Central memory CD4-positive, alpha-beta T cell (primary cell): ENCODE measurements around the gene CCDC175.
A peak's percentile ranks its signal among the peaks of the same experiment; 100 is the strongest.

ENCODE experiments used
- DNase-seq: peaks from one replicate; pipeline ENCODE4 v3.0.0; 2022

The CCDC175 gene

DNA sequence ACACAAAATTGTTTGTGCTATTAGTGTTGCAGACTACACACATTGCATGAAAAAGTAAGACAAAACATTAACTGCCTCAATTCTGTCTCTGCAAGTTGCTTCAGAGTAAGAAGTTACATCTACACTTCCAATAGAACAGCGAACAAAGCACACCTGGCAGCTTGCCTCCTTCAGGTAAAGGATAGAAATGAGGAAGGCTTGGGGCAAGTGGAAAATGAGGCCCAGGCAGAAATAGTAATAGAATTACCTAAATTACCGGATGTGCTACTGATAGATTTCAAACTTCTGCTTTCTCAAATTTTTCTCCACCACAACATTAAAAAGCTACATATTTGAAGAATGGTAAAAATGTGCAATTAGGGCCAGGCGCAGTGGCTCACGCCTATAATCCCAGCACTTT lies 37.7 kb downstream of the CCDC175 start:
- DNase-seq: no peak

DNA sequence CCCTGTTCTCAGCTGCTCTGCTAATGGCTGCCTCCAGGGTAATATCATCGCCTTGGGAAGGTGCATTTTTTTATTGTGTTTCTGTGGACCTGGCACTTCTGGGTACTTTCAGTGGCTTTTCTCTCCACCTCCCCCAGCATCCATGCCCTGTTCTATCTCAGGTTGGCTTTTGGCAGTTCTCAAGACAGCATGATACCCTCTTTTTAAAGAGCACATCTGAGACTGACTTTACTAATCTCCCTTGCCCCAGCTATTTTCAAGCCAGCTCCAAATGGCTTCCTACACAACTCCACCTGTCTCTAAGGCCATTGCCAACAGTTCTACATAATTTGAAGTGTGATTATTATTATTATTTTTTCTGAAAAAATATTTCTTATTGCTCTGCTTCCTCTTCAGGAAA lies 39.1 kb downstream of the CCDC175 start:
- no peak for DNase-seq

DNA sequence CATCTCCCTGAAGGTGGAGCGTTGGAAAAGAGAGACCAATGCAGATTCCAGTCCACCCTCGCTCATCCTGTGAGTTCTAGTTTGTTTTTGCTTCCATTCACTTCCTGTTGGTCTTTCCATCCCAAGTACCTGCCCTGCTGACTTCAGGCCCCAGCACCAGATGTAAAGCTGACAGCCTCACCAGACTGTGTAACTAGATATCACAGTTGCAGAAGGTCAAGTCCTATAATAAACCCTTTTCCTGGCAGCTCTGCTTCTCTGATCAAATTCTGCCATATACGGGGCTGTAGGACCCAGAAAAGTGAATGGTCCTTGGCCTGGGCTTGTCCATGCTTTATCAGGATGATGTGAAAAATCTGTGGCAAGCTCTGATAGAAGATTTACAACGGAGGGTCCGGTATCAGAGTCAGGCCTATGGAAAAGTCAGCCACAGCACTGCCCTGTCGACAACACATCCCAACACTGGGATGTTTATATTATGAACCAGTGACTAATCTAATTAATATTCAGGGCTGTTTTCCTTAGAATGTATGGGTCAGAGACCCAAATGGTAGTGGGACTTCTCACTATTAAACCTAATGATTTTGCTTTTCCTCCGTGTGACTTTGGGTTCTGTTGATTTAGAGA lies 42.1 kb downstream of the CCDC175 start:
- DNase-seq: no peak

DNA sequence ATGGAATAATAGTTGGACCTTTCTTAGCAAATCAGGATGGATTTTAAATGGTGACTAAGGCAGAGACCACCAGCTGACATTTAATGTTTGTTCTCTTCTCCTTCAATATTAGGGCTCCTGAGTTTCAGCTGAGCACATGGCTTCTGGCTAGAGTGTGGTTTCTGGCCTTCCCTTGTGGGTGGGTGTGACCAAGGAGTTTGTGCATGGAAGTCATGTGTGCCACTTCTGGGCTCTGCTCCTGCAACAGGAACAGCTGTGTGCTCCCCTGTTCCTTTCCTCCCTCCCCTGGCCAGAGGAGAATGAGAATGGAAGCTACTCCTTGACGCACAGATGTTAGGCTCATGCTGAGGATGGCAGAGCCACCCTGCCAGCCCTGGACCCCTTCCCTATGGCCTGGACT lies 44.2 kb downstream of the CCDC175 start:
- no peak for DNase-seq

DNA sequence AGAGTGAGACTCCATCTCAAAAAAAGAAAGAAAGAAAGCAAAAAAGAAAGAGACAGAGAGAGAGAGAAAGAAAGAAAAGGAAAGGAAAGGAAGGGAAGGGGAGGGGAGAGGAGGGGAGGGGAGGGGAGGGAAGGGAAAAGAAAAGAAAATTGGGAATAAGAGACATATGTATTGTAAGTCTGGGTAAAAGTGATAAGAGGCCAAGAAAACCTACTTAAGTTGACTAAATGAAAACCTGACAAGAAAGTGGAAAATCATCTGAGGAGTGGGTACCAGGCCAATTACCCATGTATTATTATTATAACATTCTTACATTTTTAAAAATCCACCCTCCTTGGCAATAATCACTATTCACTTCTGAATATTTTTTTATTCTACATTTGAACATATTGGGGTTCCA lies 46.3 kb downstream of the CCDC175 start:
- no peak for DNase-seq

DNA sequence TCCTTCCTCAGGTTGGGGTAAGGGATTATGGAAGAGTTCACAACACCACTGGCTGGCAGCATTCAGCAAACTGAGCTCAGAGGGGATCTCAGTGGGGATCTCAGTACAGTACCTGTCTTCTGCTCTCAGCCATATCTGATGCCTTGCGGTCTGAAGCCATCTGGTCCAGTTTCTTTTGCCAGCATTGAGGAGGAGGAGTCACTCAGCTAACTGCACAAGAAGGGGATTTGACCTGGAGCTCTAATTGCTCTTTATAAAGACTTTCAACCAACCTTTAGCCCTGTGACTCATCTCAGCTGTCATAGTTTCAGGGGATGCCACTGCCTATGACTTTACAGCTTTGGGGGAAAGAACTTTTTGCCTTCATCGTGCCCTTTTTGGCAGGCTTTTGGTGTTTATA lies 47.4 kb downstream of the CCDC175 start:
- no peak for DNase-seq

DNA sequence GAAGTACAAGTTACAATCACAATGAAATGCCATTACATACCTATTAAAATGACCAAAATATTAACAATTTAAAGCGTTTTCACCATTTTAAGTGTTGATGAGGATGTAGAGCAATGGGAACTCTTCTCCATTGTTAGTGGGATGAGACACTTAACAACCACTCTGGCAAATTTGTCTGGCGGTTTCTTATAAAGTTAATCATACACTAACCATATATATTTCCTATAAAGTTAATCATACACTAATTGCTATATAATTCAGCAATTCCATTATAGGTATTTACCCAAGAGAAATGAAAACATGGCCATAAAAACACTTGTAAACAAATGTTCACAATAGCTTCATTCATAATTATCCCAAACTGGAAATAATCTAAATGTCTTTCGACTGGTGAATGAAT lies 56.4 kb downstream of the CCDC175 start:
- no peak for DNase-seq

DNA sequence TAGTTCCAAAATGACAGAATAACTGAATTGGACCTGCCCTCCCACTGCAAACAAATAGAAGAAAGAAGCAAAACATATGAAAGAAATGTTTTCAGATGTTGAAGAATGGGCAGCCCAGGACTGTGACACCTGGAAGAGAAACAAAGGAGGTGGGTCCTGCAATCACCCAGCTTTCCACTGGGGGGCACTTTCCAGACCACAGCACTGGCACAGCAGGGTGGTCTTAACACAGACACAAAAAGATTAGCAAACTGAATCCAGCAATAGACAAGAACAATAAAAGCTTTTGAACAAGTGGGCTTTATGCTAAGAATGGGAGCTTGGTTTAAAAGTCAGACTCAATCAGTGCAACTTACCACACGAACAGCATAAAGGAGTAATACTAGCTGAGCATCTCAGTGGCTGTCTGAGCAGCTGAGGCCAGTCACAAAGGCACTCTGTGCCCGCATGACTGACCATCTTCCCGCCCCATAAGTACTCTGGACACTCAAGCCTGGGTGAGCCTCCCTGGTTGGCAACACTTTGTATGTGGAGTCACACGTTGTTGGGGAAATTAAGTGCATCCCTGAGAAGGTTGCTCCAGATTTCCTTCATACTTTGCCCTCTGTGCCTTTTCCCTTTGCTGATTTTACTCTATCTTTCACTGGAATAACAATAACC lies 64.6 kb downstream of the CCDC175 start:
- DNase-seq: no peak

DNA sequence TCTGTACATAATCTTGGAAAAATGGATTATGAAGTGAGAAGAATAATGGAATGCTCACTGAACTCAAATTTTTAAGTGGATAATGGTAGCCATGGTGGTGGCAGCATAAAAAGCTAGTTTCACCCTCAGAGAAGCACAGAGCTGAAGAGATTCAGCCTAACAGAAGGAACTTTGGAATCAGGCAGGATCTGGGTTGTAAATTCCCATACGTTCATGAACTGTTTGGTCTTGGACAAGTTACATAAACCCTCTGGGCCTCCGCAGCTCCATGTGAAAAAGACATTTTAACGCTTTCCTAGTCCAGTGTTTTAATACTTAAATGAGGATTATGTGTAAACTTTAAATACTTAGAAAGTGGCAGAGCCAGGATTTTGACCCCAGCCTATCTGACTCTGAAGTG lies 65.6 kb downstream of the CCDC175 start:
- no peak for DNase-seq

DNA sequence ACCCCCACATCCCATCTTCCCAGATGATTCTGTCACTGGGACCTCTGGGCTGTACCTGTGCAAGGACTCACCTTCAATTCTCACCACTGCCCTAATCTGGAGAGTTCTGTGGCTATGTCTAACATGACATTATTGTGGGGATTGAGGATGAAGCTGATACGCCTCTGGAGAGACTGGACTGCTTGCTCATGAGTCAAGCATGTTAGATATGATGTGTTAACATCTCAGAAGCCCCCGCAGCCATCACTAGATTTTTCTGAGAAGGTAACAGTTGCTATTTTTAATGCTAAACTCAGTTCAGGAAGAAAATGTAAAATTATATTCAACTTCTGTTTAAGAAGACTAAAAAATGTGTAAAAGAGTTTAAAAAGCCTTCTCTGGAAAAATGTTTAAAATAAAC lies 66.6 kb downstream of the CCDC175 start:
- no peak for DNase-seq

DNA sequence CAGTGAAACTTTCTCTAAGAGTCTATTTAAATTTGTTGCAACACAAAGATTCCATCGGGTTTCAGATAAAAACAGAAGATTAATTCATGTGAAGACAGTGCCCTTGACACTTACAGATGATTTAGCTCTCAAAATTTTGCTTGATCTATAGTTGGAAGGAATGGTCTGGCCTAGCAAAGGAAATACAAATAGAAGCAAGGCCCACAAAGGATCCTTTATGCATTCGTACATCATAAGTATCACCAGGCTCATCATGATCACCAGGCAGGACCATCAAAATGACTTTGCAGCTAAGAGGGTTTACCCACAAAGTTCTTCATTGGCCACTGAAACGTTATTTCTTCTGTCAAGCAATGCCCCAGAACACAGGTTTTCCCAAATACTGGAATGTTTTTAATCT lies 67.5 kb downstream of the CCDC175 start:
- no peak for DNase-seq

DNA sequence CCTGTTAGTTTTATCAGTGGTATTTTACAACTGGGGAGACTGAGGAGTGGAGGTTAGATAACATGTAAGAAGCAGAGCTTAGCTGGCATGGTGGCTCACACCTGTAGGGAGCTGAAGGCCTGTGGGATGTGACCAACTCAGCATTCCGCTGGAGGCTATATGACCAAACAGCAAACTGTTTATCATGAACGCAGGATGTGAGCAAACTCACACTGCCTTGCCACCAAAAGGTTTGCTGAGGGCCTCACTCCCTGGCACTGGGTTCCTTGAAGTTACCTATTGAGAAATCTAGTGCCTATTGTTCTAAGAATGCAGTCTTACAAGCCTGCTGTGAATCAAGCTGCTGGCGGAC lies 68.9 kb downstream of the CCDC175 start:
- DNase-seq: no peak

DNA sequence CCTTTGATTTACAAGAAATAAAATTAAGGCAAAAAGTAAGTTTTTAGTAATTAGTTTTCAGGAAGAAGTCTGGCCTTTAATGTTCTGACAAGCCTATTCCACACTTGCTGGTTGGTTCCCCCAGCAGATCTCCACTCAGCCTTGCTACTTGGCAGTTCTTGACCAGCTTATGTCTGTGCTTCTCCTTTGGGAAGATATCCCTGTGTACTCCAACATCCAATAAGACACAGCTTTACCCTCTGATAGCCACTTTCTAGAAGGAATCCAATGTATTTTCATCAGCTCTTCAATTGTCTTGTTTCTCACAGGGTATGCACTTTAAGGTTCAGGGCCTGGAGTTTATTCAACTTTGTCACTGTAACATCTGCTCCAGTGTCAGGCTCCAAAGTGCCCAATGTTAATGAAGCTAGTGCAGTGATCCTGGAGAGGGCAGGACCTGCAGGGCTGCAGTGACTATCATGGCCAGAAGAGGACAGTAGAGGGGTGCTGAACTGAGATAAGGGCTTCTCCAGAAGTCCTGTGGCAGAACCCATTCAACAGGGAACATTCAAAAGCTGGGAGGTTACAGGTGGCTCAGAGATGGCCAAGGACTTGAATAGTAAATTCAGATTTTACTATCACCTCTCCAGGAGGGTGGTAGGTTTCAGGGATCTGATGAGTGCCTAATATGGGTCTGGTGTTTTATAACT lies 69.4 kb downstream of the CCDC175 start:
- peak; percentile 25 for DNase-seq

DNA sequence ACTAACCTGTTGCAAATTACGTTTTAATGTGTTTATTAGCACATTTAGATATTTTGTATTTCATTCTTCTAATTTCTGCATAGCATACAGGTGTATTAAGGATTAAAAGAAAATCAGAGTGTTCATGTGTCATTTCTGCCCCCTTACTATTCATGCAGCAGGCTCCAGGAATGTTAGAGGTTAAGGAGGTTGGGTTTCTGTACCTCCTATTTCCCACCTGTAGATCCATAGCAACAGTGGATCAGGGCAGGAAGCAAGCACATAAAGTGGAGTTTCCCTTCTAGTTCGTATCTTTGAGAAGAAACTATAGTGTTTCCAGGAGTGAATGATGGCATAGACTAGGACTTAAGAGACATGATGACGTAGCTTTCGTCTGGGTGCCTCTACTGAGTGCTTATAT lies 73.4 kb downstream of the CCDC175 start:
- no peak for DNase-seq

DNA sequence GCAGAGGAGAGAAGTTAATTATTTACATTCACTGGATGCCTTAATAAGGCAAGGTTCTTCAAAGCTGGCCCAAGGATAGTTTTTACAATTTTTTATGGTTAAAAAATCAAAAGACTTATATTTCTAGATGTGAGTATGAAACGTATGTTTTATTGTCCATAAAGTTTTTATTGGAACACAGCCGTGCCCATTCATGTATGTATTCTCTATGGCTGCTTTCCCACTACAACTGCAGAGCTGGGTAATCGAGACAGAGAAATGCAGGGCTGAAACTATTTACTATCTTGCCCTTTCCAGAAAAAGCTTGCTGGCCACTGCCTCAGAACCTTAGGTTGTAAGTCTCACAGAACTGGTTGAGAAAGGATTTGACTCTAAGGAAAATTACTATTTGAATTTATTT lies 75.9 kb downstream of the CCDC175 start:
- no peak for DNase-seq

DNA sequence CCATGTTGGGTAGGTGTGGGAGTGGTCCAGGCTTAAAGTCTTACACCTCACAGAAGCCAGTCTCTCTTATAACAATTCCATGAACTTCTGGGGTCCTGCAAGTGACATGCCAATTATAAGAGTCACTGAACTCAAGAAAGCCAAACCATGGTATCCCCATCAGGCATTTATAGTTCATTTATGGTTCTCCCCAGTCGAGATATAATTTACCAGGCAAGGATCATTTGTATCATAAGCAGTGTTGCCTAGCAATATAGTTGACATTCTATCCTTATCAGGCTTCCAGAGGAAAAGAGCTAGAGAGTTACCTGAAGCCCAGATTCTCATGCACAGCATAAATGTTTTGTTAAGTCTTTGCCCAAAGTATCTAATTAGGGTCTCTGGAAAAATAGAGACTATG lies 84.2 kb downstream of the CCDC175 start:
- no peak for DNase-seq

DNA sequence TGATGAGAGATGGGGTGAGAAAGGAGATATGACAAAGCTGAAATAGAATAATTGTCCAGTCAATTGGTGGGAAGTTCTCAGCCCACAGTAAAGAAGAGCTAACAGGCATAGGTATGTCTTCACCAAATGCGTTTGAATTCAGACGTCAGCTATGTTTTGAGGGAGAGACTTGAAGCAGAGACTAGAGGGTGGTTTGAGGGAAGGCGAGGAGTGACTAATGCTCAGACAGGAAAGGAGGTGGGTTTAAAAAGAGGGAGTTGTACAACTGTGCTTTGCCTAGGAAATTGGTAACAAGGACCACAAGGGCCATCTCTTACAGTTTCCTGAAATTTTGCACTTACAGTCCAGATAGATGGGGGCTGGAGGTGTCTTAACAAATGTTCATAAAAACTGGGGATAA lies 85.9 kb downstream of the CCDC175 start:
- DNase-seq: no peak

DNA sequence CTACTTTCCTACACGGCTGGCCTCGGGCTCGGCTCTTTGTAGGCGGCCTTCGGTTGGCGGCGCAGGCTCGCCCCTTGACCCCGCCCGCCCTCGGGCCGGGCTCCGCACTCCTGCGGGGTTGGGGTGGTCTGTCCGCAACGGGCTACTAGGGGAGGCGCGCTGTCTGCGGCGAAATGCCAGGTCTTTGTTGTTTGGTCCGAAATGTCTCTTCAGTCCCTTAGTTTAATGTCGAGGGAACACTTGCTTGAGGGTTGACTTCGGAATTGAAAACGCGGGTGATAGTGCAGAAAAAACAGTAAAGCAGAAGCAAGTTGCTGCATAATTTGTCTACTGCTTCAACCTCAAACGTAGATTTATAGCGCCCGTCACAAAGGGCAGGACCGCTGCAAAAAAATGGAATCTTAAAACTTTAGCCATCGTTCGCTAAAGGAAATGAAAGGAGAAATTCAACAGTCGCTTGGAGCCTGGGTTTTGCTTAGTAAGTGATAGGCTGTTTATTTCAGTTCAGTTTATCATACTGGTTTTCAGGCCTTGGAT lies 91.9 kb downstream of the CCDC175 start:
- DNase-seq: no peak

DNA sequence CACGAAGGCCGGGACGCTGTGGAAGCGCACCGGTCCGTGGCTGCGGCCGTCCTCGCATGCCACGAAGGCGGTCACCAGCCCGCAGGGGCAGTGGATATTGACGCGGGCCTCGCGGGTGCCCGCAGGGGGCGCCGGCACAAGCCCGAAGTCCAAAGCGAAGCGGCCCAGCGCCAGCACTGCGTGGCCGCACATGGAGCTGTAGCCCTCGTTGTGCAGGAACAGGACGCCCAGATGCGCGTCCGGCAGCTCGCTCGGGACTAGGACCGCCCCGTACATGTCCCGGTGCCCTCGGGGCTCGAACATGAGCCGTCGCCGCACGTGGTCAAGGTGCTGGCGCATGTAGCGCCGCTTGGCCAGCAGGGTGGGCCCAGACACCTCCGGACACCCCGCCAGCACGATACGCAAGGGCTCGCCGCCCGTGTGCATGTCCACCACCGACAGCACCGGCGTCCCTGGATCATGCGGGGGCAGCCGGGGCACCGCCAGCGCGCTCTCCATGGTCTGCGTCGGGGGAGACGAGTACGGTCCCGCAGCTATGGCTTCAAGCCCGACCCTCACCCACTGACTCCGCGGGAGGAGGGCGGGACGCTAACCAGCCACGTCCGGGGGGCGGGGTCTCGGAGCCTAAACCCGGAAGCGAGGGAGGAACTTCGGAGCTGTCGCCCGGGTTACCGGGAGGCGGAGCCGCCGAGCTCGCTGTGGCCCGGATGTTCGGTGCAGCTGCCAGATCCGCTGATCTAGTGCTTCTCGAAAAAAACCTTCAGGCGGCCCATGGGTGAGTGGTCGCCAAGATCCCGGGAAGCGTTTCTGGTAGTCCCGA lies 92.6 kb downstream of the CCDC175 start, which contains the start of the genes JKAMP and L3HYPDH:
Gene JKAMP (plus strand): TSS at position 699 of the 820 bp plus-strand sequence. CDS start 73 bp downstream, at position 772.
Gene L3HYPDH (minus strand): TSS at position 590 of the 820 bp plus-strand sequence. CDS start 92 bp downstream, at position 498.
- peak; percentile 94 for DNase-seq

DNA sequence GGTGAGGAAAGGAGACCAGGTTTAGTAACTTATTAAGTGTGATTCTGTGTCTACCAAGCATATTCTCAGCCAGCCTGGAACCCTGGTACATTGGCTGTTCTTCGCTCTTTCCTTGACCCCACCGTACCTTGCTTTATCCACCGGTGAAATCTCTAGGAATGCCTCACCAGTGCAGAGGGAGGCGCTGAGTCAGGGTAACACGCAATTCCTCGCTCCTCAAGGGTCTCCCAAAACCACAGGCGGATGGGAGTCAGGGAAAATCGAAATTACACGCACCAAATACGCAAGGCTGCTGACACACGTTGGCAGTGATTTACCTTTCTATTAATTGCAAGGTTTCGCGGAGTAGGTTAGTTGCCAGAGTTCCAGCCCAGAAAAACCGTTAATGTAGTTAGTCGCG lies 93.2 kb downstream of the CCDC175 start:
- DNase-seq: no peak

DNA sequence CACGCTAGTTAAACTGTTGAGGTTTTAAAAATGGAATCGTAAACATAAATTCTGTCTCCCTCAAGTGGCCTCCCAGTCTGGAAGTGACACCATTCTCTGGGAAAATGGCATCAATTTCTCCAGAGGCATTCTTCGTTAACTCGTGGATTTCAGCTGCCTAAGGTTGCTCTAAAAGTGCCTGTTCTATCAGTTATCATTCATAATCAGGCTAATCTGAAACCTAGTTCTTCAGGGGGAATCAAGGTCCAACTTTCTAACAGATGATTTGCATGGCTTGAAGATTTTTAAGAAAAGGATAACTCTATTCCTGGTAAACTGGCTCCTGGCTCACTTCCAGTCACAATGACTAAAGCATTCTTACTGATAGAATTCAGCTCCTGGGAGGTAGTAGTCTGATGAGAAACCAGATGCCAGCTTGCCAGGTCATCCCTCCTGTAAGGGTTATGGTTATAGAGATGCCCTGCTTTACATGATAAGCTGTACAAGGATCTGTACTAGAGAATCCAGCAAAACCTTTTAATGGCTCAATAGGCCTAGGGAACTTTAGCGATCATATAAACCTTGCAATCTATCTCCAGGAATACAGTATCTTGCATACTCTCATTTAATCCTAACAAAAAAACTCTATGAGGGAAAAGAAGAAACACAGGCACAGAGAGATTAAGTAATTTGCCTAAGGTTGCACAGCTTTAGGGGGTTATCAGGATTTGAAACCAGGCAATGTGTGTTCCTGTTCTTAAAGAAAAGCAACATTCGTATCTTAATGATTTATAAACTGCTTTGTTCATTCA lies 93.9 kb downstream of the CCDC175 start:
- DNase-seq: no peak

DNA sequence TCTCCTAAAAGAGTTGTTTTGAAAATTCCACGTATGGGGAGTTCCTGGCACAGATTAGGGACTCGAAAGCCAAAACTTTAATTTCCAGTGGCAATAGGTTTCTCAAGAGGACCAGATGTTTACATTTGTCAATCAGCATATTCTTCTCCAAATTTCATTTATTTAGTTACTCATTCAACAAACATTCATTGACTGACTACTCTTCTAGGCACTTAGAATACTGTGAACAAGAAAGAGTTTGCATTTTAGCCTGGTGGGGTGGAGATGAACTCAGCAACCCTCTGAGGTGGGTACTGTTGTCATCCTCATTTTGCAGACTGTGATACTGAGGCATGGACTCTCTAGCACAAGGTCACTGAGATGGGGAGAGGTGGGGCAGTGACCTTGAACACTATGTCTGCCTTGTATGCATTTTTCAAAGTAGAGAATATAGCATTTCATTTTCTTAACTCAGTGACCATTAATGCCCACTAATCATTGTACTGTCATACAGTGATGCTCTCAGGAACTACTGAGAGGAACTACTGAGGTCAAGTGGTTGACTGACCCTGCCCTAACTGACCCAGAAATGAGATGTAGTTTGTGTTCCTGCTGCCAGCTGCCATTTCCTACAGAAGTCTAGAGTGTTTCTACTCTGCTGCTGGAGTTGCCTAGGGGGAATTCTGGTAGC lies 94.6 kb downstream of the CCDC175 start:
- no peak for DNase-seq
